NB4 (cell line): Measurements from ENCODE around the gene SOX2.
"Not testable (repeated sequence)": the region's sequence is repeated elsewhere in the genome, so short reads cannot be mapped to it uniquely, and the experiment has no call there.

Experiments used
- DNase-seq: peaks from one replicate; pipeline ENCODE4 v3.0.0; 2010; ENCODE audit warnings: low read depth
- H3K4me3 ChIP-seq: one replicate; pipeline ENCODE4 v1.5.1; 2011; ENCODE audit warnings: mild to moderate bottlenecking, low read depth, low read length, moderate library complexity
- CTCF ChIP-seq: IDR thresholded peaks from one replicate; pipeline ENCODE4 v1.5.1; 2012; ENCODE audit warnings: low read depth, low read length
- MAX ChIP-seq: IDR thresholded peaks from 2 replicates; pipeline ENCODE4 v1.6.1; 2011; ENCODE audit warnings: low read depth, low read length
- MYC ChIP-seq: IDR thresholded peaks from 2 replicates; pipeline ENCODE4 v1.6.1; 2011; ENCODE audit warnings: low read depth, low read length
- POLR2A ChIP-seq: IDR thresholded peaks from 2 replicates; pipeline ENCODE4 v1.6.1; 2011; ENCODE audit warnings: mild to moderate bottlenecking; ENCODE audit not compliant: insufficient read length; ENCODE audit errors: extremely low read depth

The SOX2 gene

DNA sequence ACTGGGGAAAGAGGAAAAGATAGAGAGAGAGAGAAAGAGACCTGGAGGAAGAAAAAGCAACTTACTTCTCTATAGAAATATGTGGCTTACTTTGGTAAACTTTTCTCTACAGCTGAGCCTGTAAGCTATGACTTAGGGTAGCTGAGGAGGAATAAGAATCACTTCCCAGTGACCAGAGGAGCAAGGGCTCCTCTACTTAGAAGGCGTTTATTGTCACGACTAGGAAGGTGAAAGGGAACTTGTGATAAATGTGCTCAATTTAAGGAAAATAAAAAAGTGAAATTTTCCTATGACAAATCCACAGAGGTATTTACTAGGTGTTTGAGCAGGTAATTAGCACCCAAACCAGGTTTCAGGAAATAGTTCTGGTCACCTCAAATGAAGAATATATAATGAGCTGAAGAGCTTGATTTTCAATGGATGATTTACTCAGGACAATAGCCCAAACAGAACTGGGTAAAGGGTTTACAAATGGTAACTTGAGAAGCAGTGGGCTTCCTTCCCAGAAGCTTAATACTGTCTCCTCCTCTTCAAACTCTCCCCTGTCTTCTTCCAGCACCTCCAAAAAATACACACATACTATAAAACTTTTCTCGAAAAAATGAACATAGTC, 46.1 kb downstream of the SOX2 start:
- DNase-seq: no peak
- TF ChIP-seq MAX: no peak
- no peak overlapping the region for H3K4me3 ChIP-seq

DNA sequence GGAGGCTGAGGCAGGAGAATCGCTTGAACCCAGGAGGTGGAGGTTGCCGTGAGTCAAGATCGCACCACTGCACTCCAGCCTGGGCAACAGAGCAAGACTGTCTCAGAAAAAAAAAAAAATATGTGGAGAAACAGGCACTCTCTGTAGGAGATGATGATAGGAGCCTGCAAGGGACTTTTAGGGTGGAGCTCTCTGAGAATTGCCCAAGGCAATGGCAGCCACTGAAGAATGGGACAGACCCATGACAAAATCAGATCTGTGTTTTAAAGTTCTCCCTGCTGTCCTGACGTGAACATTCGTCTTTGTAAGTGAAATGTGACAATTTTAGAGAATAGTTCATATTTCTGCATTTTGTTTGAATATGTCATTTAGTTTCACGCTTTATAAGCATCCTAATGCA, 50.2 kb downstream of the SOX2 start:
- no peak for DNase-seq
- TF ChIP-seq MYC (no peak), POLR2A (no peak), CTCF (no peak), MAX (no peak)
- H3K4me3 ChIP-seq: no peak overlapping the region

DNA sequence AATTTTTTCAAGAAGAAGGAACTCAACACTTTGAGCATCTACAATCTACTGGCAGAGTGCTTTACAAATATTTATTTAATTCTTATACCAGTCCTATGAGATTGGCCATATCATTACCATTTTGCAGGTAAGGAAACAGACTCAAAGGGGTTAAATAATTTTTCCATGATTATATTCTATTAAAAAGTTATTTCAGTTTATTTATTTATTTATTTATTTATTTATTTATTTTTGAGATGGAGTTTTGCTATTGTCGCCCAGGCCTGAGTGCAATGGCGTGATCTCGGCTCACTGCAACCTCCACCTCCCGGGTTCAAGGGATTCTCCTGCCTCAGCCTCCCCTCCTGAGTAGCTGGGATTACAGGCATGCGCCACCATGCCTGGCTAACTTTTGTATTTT, 52.3 kb downstream of the SOX2 start:
- not testable (repeated sequence) for H3K4me3 ChIP-seq, DNase-seq
